Measurements from ENCODE around the gene HSD11B1.

DNA sequence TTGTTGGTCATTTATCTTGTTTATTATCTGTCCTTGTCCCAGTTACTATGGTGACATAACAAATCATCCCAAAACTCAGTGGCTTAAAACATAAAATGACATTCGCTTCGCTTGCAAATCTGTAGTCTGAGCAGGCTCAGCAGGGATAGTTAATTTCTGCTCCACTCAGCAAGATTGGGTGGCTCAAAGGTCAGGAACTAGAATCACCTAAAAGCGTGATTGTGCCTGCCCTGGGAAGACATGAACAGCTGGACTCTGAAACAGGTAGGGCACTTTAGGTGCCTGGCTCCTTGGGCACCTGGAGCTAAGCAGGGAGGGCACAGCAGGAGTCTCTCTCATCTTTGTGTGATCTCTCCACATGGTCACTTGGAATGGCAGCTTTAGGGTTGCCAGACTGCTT lies 36.5 kb downstream of the HSD11B1 start:
- TF ChIP-seq, protein P1, sequence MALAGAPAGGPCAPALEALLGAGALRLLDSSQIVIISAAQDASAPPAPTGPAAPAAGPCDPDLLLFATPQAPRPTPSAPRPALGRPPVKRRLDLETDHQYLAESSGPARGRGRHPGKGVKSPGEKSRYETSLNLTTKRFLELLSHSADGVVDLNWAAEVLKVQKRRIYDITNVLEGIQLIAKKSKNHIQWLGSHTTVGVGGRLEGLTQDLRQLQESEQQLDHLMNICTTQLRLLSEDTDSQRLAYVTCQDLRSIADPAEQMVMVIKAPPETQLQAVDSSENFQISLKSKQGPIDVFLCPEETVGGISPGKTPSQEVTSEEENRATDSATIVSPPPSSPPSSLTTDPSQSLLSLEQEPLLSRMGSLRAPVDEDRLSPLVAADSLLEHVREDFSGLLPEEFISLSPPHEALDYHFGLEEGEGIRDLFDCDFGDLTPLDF (CRISPR knock-in tag; IDR thresholded peaks at IDR 0.05) = no peak
- TF ChIP-seq, protein P2, sequence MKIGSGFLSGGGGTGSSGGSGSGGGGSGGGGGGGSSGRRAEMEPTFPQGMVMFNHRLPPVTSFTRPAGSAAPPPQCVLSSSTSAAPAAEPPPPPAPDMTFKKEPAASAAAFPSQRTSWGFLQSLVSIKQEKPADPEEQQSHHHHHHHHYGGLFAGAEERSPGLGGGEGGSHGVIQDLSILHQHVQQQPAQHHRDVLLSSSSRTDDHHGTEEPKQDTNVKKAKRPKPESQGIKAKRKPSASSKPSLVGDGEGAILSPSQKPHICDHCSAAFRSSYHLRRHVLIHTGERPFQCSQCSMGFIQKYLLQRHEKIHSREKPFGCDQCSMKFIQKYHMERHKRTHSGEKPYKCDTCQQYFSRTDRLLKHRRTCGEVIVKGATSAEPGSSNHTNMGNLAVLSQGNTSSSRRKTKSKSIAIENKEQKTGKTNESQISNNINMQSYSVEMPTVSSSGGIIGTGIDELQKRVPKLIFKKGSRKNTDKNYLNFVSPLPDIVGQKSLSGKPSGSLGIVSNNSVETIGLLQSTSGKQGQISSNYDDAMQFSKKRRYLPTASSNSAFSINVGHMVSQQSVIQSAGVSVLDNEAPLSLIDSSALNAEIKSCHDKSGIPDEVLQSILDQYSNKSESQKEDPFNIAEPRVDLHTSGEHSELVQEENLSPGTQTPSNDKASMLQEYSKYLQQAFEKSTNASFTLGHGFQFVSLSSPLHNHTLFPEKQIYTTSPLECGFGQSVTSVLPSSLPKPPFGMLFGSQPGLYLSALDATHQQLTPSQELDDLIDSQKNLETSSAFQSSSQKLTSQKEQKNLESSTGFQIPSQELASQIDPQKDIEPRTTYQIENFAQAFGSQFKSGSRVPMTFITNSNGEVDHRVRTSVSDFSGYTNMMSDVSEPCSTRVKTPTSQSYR (CRISPR knock-in tag; IDR thresholded peaks at IDR 0.05) = no peak
- TF ChIP-seq MYBL2 (CRISPR knock-in tag; IDR thresholded peaks at IDR 0.05) (no peak), TEAD4 (CRISPR knock-in tag; IDR thresholded peaks at IDR 0.05) (no peak), SMAD3 (CRISPR knock-in tag; IDR thresholded peaks at IDR 0.05; ENCODE audit: borderline replicate concordance) (no peak), ETV6 (CRISPR knock-in tag; IDR thresholded peaks at IDR 0.05) (no peak), NR2C2 (CRISPR knock-in tag; IDR thresholded peaks at IDR 0.05) (no peak), TCF7 (CRISPR knock-in tag; IDR thresholded peaks at IDR 0.05; ENCODE audit: low read depth) (no peak), ZNF232 (CRISPR knock-in tag; IDR thresholded peaks at IDR 0.05) (no peak)
- TF ChIP-seq, protein P3, sequence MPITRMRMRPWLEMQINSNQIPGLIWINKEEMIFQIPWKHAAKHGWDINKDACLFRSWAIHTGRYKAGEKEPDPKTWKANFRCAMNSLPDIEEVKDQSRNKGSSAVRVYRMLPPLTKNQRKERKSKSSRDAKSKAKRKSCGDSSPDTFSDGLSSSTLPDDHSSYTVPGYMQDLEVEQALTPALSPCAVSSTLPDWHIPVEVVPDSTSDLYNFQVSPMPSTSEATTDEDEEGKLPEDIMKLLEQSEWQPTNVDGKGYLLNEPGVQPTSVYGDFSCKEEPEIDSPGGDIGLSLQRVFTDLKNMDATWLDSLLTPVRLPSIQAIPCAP (CRISPR knock-in tag; IDR thresholded peaks at IDR 0.05) = no peak
- TF ChIP-seq, protein P4, sequence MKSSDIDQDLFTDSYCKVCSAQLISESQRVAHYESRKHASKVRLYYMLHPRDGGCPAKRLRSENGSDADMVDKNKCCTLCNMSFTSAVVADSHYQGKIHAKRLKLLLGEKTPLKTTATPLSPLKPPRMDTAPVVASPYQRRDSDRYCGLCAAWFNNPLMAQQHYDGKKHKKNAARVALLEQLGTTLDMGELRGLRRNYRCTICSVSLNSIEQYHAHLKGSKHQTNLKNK (CRISPR knock-in tag; IDR thresholded peaks at IDR 0.05) = no peak
- TF ChIP-seq, protein P5, sequence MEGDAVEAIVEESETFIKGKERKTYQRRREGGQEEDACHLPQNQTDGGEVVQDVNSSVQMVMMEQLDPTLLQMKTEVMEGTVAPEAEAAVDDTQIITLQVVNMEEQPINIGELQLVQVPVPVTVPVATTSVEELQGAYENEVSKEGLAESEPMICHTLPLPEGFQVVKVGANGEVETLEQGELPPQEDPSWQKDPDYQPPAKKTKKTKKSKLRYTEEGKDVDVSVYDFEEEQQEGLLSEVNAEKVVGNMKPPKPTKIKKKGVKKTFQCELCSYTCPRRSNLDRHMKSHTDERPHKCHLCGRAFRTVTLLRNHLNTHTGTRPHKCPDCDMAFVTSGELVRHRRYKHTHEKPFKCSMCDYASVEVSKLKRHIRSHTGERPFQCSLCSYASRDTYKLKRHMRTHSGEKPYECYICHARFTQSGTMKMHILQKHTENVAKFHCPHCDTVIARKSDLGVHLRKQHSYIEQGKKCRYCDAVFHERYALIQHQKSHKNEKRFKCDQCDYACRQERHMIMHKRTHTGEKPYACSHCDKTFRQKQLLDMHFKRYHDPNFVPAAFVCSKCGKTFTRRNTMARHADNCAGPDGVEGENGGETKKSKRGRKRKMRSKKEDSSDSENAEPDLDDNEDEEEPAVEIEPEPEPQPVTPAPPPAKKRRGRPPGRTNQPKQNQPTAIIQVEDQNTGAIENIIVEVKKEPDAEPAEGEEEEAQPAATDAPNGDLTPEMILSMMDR (IDR thresholded peaks at IDR 0.05) = no peak
